BLaER1 (cell line): ENCODE results near the gene SLC22A3.

Source experiments
- H3K27ac ChIP-seq: shearing (Covaris generic); formaldehyde crosslinking; 2 replicates; pipeline ENCODE4 v1.8.1; 2022
- H3K27me3 ChIP-seq: shearing (Covaris generic); formaldehyde crosslinking; 2 replicates; pipeline ENCODE4 v1.8.1; 2022
- H3K36me3 ChIP-seq: shearing (Covaris generic); formaldehyde crosslinking; 2 replicates; pipeline ENCODE4 v1.8.1; 2022
- H3K4me1 ChIP-seq: shearing (Covaris generic); formaldehyde crosslinking; 2 replicates; pipeline ENCODE4 v1.8.1; 2022
- H3K4me2 ChIP-seq: shearing (Covaris generic); formaldehyde crosslinking; 2 replicates; pipeline ENCODE4 v1.8.1; 2022
- H3K4me3 ChIP-seq: shearing (Covaris generic); formaldehyde crosslinking; 2 replicates; pipeline ENCODE4 v1.8.1; 2022
- H3K9ac ChIP-seq: shearing (Covaris generic); formaldehyde crosslinking; 2 replicates; pipeline ENCODE4 v1.8.1; 2022
- H3K9me3 ChIP-seq: shearing (Covaris generic); formaldehyde crosslinking; 2 replicates; pipeline ENCODE4 v1.8.1; 2022
- H4K20me1 ChIP-seq: shearing (Covaris generic); formaldehyde crosslinking; 2 replicates; pipeline ENCODE4 v1.8.1; 2022
- Cebpa-rat ChIP-seq: shearing (Covaris generic); IDR thresholded peaks from 2 replicates; pipeline ENCODE4 v1.8.1; 2022

Gene SLC22A3

GRCh38 chr6:160315310-160315709 is 32.9 kb upstream of the SLC22A3 start:
- H4K20me1 ChIP-seq, result no peaks in the 10 kb centered on the region
- H3K9me3 ChIP-seq, result peaks cover 24% of the 10 kb centered on the region
- H3K9ac ChIP-seq, result no peak overlapping the region
- no peaks in the 10 kb centered on the region for H3K27me3 ChIP-seq
- no peak overlapping the region for H3K4me2 ChIP-seq
- no peak overlapping the region for H3K4me3 ChIP-seq
- H3K4me1 ChIP-seq, result no peaks in the 10 kb centered on the region
- no peaks in the 10 kb centered on the region for H3K36me3 ChIP-seq
- TF ChIP-seq Cebpa-rat, result no peak
- H3K27ac ChIP-seq, result no peak overlapping the region

GRCh38 chr6:160316261-160316660 is 31.9 kb upstream of the SLC22A3 start:
- H3K9me3 ChIP-seq, result peaks cover 24% of the 10 kb centered on the region
- no peaks in the 10 kb centered on the region for H4K20me1 ChIP-seq
- no peak overlapping the region for H3K9ac ChIP-seq
- H3K27ac ChIP-seq, result no peak overlapping the region
- H3K4me2 ChIP-seq, result no peak overlapping the region
- no peaks in the 10 kb centered on the region for H3K36me3 ChIP-seq
- no peaks in the 10 kb centered on the region for H3K4me1 ChIP-seq
- TF ChIP-seq Cebpa-rat, result no peak
- no peaks in the 10 kb centered on the region for H3K27me3 ChIP-seq
- H3K4me3 ChIP-seq, result no peak overlapping the region

GRCh38 chr6:160319246-160319645 is 28.9 kb upstream of the SLC22A3 start:
- no peak overlapping the region for H3K9ac ChIP-seq
- H3K4me3 ChIP-seq, result no peak overlapping the region
- no peaks in the 10 kb centered on the region for H4K20me1 ChIP-seq
- H3K9me3 ChIP-seq, result peaks cover 2% of the 10 kb centered on the region
- no peak overlapping the region for H3K27ac ChIP-seq
- no peaks in the 10 kb centered on the region for H3K36me3 ChIP-seq
- H3K27me3 ChIP-seq, result no peaks in the 10 kb centered on the region
- no peaks in the 10 kb centered on the region for H3K4me1 ChIP-seq
- no peak for TF ChIP-seq Cebpa-rat
- H3K4me2 ChIP-seq, result no peak overlapping the region

GRCh38 chr6:160321729-160322505 is 26.3 kb upstream of the SLC22A3 start:
- Histone ChIP-seq H3K4me1 (no peaks in the 10 kb centered on the region), H3K4me3 (no peak overlapping the region), H3K4me2 (no peak overlapping the region), H3K27ac (no peak overlapping the region), H3K36me3 (no peaks in the 10 kb centered on the region), H4K20me1 (no peaks in the 10 kb centered on the region), H3K9me3 (no peaks in the 10 kb centered on the region), H3K9ac (no peak overlapping the region), H3K27me3 (no peaks in the 10 kb centered on the region)
- TF ChIP-seq Cebpa-rat, result no peak

GRCh38 chr6:160327981-160328380 is 20.2 kb upstream of the SLC22A3 start:
- H3K36me3 ChIP-seq, result no peaks in the 10 kb centered on the region
- no peak overlapping the region for H3K27ac ChIP-seq
- TF ChIP-seq Cebpa-rat, result no peak
- no peak overlapping the region for H3K4me2 ChIP-seq
- H3K4me3 ChIP-seq, result no peak overlapping the region
- peaks cover 10% of the 10 kb centered on the region for H3K4me1 ChIP-seq
- no peaks in the 10 kb centered on the region for H3K27me3 ChIP-seq
- H3K9me3 ChIP-seq, result no peaks in the 10 kb centered on the region
- no peaks in the 10 kb centered on the region for H4K20me1 ChIP-seq
- no peak overlapping the region for H3K9ac ChIP-seq

- no peak overlapping the region for H3K4me2 ChIP-seq
- no peaks in the 10 kb centered on the region for H3K9me3 ChIP-seq
- H3K4me3 ChIP-seq, result no peak overlapping the region
- no peak overlapping the region for H3K9ac ChIP-seq
- no peak for TF ChIP-seq Cebpa-rat
- H3K36me3 ChIP-seq, result no peaks in the 10 kb centered on the region
- H3K4me1 ChIP-seq, result peaks cover 10% of the 10 kb centered on the region
- H4K20me1 ChIP-seq, result no peaks in the 10 kb centered on the region
- H3K27ac ChIP-seq, result no peak overlapping the region
- no peaks in the 10 kb centered on the region for H3K27me3 ChIP-seq
Measured at GRCh38 chr6:160328447-160328846, 19.7 kb upstream of the SLC22A3 start.

GRCh38 chr6:160329188-160329587 is 19.0 kb upstream of the SLC22A3 start:
- Histone ChIP-seq H3K27ac (no peak overlapping the region), H3K27me3 (no peaks in the 10 kb centered on the region), H3K9me3 (no peaks in the 10 kb centered on the region)

GRCh38 chr6:160330619-160331018 is 17.6 kb upstream of the SLC22A3 start:
- no peaks in the 10 kb centered on the region for H3K36me3 ChIP-seq
- no peaks in the 10 kb centered on the region for H3K9me3 ChIP-seq
- peaks cover 10% of the 10 kb centered on the region for H3K4me1 ChIP-seq
- 0 out of 2 replicates have a peak overlapping the region, but pooled peaks have one; percentile 26 for H3K4me2 ChIP-seq
- H3K27me3 ChIP-seq, result no peaks in the 10 kb centered on the region
- no peak overlapping the region for H3K4me3 ChIP-seq
- no peak overlapping the region for H3K27ac ChIP-seq
- H3K9ac ChIP-seq, result no peak overlapping the region
- H4K20me1 ChIP-seq, result no peaks in the 10 kb centered on the region
- TF ChIP-seq Cebpa-rat, result no peak

More at GRCh38 chr6:160329188-160329587, 19.0 kb upstream of the SLC22A3 start:
- Histone ChIP-seq H3K4me1 (peaks cover 10% of the 10 kb centered on the region), H3K9ac (no peak overlapping the region), H3K4me2 (no peak overlapping the region), H3K4me3 (no peak overlapping the region), H4K20me1 (no peaks in the 10 kb centered on the region), H3K36me3 (no peaks in the 10 kb centered on the region)
- TF ChIP-seq Cebpa-rat, result no peak

- Histone ChIP-seq H3K27ac (no peak overlapping the region), H3K4me2 (no peak overlapping the region), H3K9ac (no peak overlapping the region), H3K4me3 (no peak overlapping the region), H3K4me1 (peaks cover 10% of the 10 kb centered on the region), H4K20me1 (no peaks in the 10 kb centered on the region), H3K27me3 (no peaks in the 10 kb centered on the region), H3K9me3 (no peaks in the 10 kb centered on the region), H3K36me3 (no peaks in the 10 kb centered on the region)
- no peak for TF ChIP-seq Cebpa-rat
Measured at GRCh38 chr6:160331204-160331603, 17.0 kb upstream of the SLC22A3 start.

GRCh38 chr6:160331753-160332152 is 16.4 kb upstream of the SLC22A3 start:
- no peaks in the 10 kb centered on the region for H3K27me3 ChIP-seq

GRCh38 chr6:160333101-160333500 is 15.1 kb upstream of the SLC22A3 start:
- TF ChIP-seq Cebpa-rat, result no peak
- no peaks in the 10 kb centered on the region for H3K27me3 ChIP-seq
- peaks cover 10% of the 10 kb centered on the region for H3K4me1 ChIP-seq

More at GRCh38 chr6:160331753-160332152, 16.4 kb upstream of the SLC22A3 start:
- H3K4me1 ChIP-seq, result peaks cover 10% of the 10 kb centered on the region
- H4K20me1 ChIP-seq, result no peaks in the 10 kb centered on the region
- H3K36me3 ChIP-seq, result no peaks in the 10 kb centered on the region
- H3K4me3 ChIP-seq, result no peak overlapping the region
- H3K27ac ChIP-seq, result no peak overlapping the region
- H3K4me2 ChIP-seq, result no peak overlapping the region
- TF ChIP-seq Cebpa-rat, result no peak
- H3K9ac ChIP-seq, result no peak overlapping the region
- H3K9me3 ChIP-seq, result no peaks in the 10 kb centered on the region

More at GRCh38 chr6:160333101-160333500, 15.1 kb upstream of the SLC22A3 start:
- Histone ChIP-seq H3K9me3 (no peaks in the 10 kb centered on the region), H3K4me3 (no peak overlapping the region), H3K4me2 (no peak overlapping the region), H3K9ac (no peak overlapping the region), H3K36me3 (no peaks in the 10 kb centered on the region), H3K27ac (no peak overlapping the region), H4K20me1 (no peaks in the 10 kb centered on the region)
